ENCODE results near the gene AP5S1. TPM values are rescaled to one million over a fixed set of nuclear protein-coding genes. Genes with fewer than 3 reads are reported as not detected.
A peak's percentile ranks its signal among the peaks of the same experiment; 100 is the strongest.

Gene AP5S1
- total and polyA plus RNA-seq, 2 of the 13 experiments (the other 11 are each of a cell fraction or from before 2014, with no cell fraction given) = 7.9 to 23.2 TPM

- peaks cover 30% of the 10 kb centered on the region for H3K4me1 ChIP-seq (ENCODE audit: insufficient read depth, low read length)
- peaks cover 27 to 44% of the 10 kb centered on the region in 2 experiments for H3K36me3 ChIP-seq (replicated peaks in 1 of 2; ENCODE audit: control insufficient read depth in 1 of 2, insufficient read depth in 2 of 2, low read length in 2 of 2)
- H2AFZ ChIP-seq (ENCODE audit: low read length) = no peak overlapping the region
- intact Hi-C loops (cut with micrococcal nuclease; ENCODE audit: unreplicated experiment) = no loop called here
- WGBS (ENCODE audit: low lambda C conversion rate) = 95% methylated on average over 11 of the region's 11 CpGs
- no peak overlapping the region for H3K9ac ChIP-seq (ENCODE audit: insufficient read depth, low read depth, low read length)
- no peaks in the 10 kb centered on the region for H4K20me1 ChIP-seq (ENCODE audit: insufficient read depth, low read length)
- POLR2A ChIA-PET = interaction anchor here (1.1 kb wide), 2 partner anchors 37 to 41 kb away, joined by 3 read pairs; partner anchors contain the start of gene ADISSP
- no peaks in the 10 kb centered on the region for H3K79me2 ChIP-seq (ENCODE audit: insufficient read depth, low read length)
- H3K4me3 ChIP-seq (replicated peaks in 1 of 3; ENCODE audit: insufficient read depth in 1 of 3, low read depth in 2 of 3, low read length in 3 of 3) = no peak overlapping the region
- no peak for TF ChIP-seq RCOR2 (CRISPR knock-in tag; IDR thresholded peaks at IDR 0.05)
- TF ChIP-seq RBFOX2 (IDR thresholded peaks at IDR 0.05; ENCODE audit: low read depth, low read length) = 0 out of 2 replicates have a peak, but pooled peaks have one; percentile 27
- peak; percentile 31 for TF ChIP-seq AGO2 (optimal IDR thresholded peaks at IDR 0.05; ENCODE audit: low read depth, low read length)
- no TSS peak for BruUV-seq (replicated peaks)
- no peak overlapping the region for H3K4me2 ChIP-seq (ENCODE audit: low read depth, low read length)
- in situ Hi-C loops (cut with HindIII; ENCODE audit: extremely low pct_ligation_motif_present, low pct_unique_long_range_greater_than_20kb) = no loop called here
- no peaks in the 10 kb centered on the region for H3K9me3 ChIP-seq (ENCODE audit: low read length)
- DNase-seq (ENCODE audit: low spot score) (no peak), FAIRE-seq (no peak), ATAC-seq (no peak)
- CTCF ChIA-PET (ENCODE audit: low intra/inter-chr PET ratio, low total read pairs) = no interaction called here
- no peak overlapping the region for H3K27ac ChIP-seq (ENCODE audit: extremely low read length, insufficient read depth, low read length)
- H3K27me3 ChIP-seq (ENCODE audit: control insufficient read depth in 1 of 2, insufficient read depth in 2 of 2, low read length in 2 of 2) = no peaks in the 10 kb centered on the region
These were observed 15.6 kb upstream of the AP5S1 start for GRCh38 chr20:3804781-3805180.

- H3K9me3 ChIP-seq (ENCODE audit: low read length) = no peaks in the 10 kb centered on the region
- peak overlapping the region; percentile 52; the same call in 1 of the 2 replicates for H3K9ac ChIP-seq (ENCODE audit: insufficient read depth, low read depth, low read length)
- H3K4me2 ChIP-seq (ENCODE audit: low read depth, low read length) = 0 out of 2 replicates have a peak overlapping the region, but pooled peaks have one; percentile 64
- ChIA-PET POLR2A (no interaction called here), CTCF (ENCODE audit: low intra/inter-chr PET ratio, low total read pairs) (no interaction called here)
- in situ Hi-C loops (cut with HindIII; ENCODE audit: extremely low pct_ligation_motif_present, low pct_unique_long_range_greater_than_20kb) = no loop called here
- 80% methylated on average over 3 of the region's 3 CpGs for WGBS (ENCODE audit: low lambda C conversion rate)
- no peak overlapping the region for H3K4me3 ChIP-seq (replicated peaks in 1 of 3; ENCODE audit: insufficient read depth in 1 of 3, low read depth in 2 of 3, low read length in 3 of 3)
- H3K36me3 ChIP-seq (replicated peaks in 1 of 2; ENCODE audit: control insufficient read depth in 1 of 2, insufficient read depth in 2 of 2, low read length in 2 of 2) = peaks cover 4 to 9% of the 10 kb centered on the region in 2 experiments
- intact Hi-C loops (cut with micrococcal nuclease; ENCODE audit: unreplicated experiment) = loop anchor here (1.0 kb wide), 1 partner anchor 18 kb away; no protein-coding TSS in a partner anchor
- H3K27me3 ChIP-seq (ENCODE audit: control insufficient read depth in 1 of 2, insufficient read depth in 2 of 2, low read length in 2 of 2) = peaks cover 0 to 4% of the 10 kb centered on the region in 2 experiments; a peak in 1 of 5 replicates
- H3K4me1 ChIP-seq (ENCODE audit: insufficient read depth, low read length) = peaks cover 67% of the 10 kb centered on the region
- DNase-seq (ENCODE audit: low spot score) (no peak), ATAC-seq (no peak), FAIRE-seq (no peak)
- no peak overlapping the region for H2AFZ ChIP-seq (ENCODE audit: low read length)
- H4K20me1 ChIP-seq (ENCODE audit: insufficient read depth, low read length) = no peaks in the 10 kb centered on the region
- no TSS peak for BruUV-seq (replicated peaks)
- no peaks in the 10 kb centered on the region for H3K79me2 ChIP-seq (ENCODE audit: insufficient read depth, low read length)
- H3K27ac ChIP-seq (ENCODE audit: extremely low read length, insufficient read depth, low read length) = no peak overlapping the region
- TF ChIP-seq ATF2 (CRISPR knock-in tag; IDR thresholded peaks at IDR 0.05) = 0 out of 2 replicates have a peak, but pooled peaks have one; percentile 1
- TF ChIP-seq ZNF570 (CRISPR knock-in tag; IDR thresholded peaks at IDR 0.05; ENCODE audit: borderline replicate concordance) = no peak
- TF ChIP-seq NFE2L1 (CRISPR knock-in tag; IDR thresholded peaks at IDR 0.05; ENCODE audit: borderline replicate concordance) = no peak
- no peak for TF ChIP-seq ZNF142 (CRISPR knock-in tag; IDR thresholded peaks at IDR 0.05)
- TF ChIP-seq KDM1A (CRISPR knock-in tag; IDR thresholded peaks at IDR 0.05) = 0 out of 2 replicates have a peak, but pooled peaks have one; percentile 16
- TF ChIP-seq, protein P1, sequence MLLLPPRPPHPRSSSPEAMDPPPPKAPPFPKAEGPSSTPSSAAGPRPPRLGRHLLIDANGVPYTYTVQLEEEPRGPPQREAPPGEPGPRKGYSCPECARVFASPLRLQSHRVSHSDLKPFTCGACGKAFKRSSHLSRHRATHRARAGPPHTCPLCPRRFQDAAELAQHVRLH (CRISPR knock-in tag; IDR thresholded peaks at IDR 0.05; ENCODE audit: borderline replicate concordance, low read depth) = 0 out of 2 replicates have a peak, but pooled peaks have one; percentile 2
- TF ChIP-seq IKZF1 (IDR thresholded peaks at IDR 0.05) = no peak
- TF ChIP-seq STAG1 (CRISPR knock-in tag; IDR thresholded peaks at IDR 0.05) = no peak
These were observed 11.8 kb upstream of the AP5S1 start for GRCh38 chr20:3808544-3808943.

Measured in HepG2 (cell line).